ENCODE measurements around the gene THAP8. TPM values are rescaled to one million over a fixed set of nuclear protein-coding genes. Genes with fewer than 3 reads are reported as not detected.

THAP8 gene
- total RNA-seq, 1 donor from 2014 or later = 6.7 TPM

GRCh38 chr19:36006955-36007354 is 47.1 kb downstream of the THAP8 start:
- Histone ChIP-seq H3F3A (ENCODE audit: low read depth) (peaks cover 8% of the 10 kb centered on the region), H3K9me3 (ENCODE audit: low read depth) (no peaks in the 10 kb centered on the region), H3K27ac (no peak overlapping the region), H3K36me3 (no peaks in the 10 kb centered on the region), H3K4me1 (peaks cover 13% of the 10 kb centered on the region), H3K9ac (no peak overlapping the region), H2AFZ (replicated peaks) (no peak overlapping the region), H3K4me2 (no peak overlapping the region), H3K79me2 (ENCODE audit: low read depth) (no peaks in the 10 kb centered on the region), H4K20me1 (ENCODE audit: low read depth) (no peaks in the 10 kb centered on the region), H3K27me3 (no peaks in the 10 kb centered on the region), H3K4me3 (no peak overlapping the region)
- Mint-ChIP-seq H3K36me3 (no peaks in the 10 kb centered on the region), H3K27me3 (ENCODE audit: insufficient read depth, low read depth) (peaks cover 12% of the 10 kb centered on the region), H3K9me3 (peaks cover 4% of the 10 kb centered on the region), H3K4me1 (peaks cover 14% of the 10 kb centered on the region), H3K4me3 (no peak overlapping the region), H3K27ac (no peak overlapping the region)
- TF ChIP-seq EZH2phosphoT487 (IDR thresholded peaks at IDR 0.05) = no peak
- TF ChIP-seq EZH2 (IDR thresholded peaks at IDR 0.05) = no peak
- no peak for TF ChIP-seq CTCF (IDR thresholded peaks at IDR 0.05)
- DNase-seq (ENCODE audit: low spot score) = no peak

GRCh38 chr19:36003284-36003683 is 50.8 kb downstream of the THAP8 start:
- H3K4me1 ChIP-seq = peaks cover 5% of the 10 kb centered on the region
- no peak overlapping the region for H2AFZ ChIP-seq (replicated peaks)
- no peak overlapping the region for H3K4me3 Mint-ChIP-seq
- TF ChIP-seq EZH2phosphoT487 (IDR thresholded peaks at IDR 0.05) (no peak), EZH2 (IDR thresholded peaks at IDR 0.05) (no peak), CTCF (IDR thresholded peaks at IDR 0.05) (no peak)
- no peak for DNase-seq (ENCODE audit: low spot score)
- no peak overlapping the region for H3K27ac ChIP-seq
- no peaks in the 10 kb centered on the region for H3K27me3 ChIP-seq
- H3K9me3 ChIP-seq (ENCODE audit: low read depth) = no peaks in the 10 kb centered on the region
- no peak overlapping the region for H3K27ac Mint-ChIP-seq
- H3K9me3 Mint-ChIP-seq = no peaks in the 10 kb centered on the region
- no peak overlapping the region for H3K4me2 ChIP-seq
- no peak overlapping the region for H3K9ac ChIP-seq
- no peak overlapping the region for H3K4me3 ChIP-seq
- no peaks in the 10 kb centered on the region for H3F3A ChIP-seq (ENCODE audit: low read depth)
- no peaks in the 10 kb centered on the region for H3K79me2 ChIP-seq (ENCODE audit: low read depth)
- H4K20me1 ChIP-seq (ENCODE audit: low read depth) = no peaks in the 10 kb centered on the region
- no peaks in the 10 kb centered on the region for H3K4me1 Mint-ChIP-seq
- H3K36me3 Mint-ChIP-seq = peaks cover 2% of the 10 kb centered on the region
- H3K27me3 Mint-ChIP-seq (ENCODE audit: insufficient read depth, low read depth) = peaks cover 3% of the 10 kb centered on the region
- H3K36me3 ChIP-seq = no peaks in the 10 kb centered on the region

- Histone ChIP-seq H3K4me3 (no peak overlapping the region), H3K79me2 (ENCODE audit: low read depth) (peaks cover 2% of the 10 kb centered on the region), H4K20me1 (ENCODE audit: low read depth) (peaks cover 3% of the 10 kb centered on the region), H3F3A (ENCODE audit: low read depth) (no peaks in the 10 kb centered on the region), H3K36me3 (no peaks in the 10 kb centered on the region), H3K4me2 (no peak overlapping the region), H3K4me1 (no peaks in the 10 kb centered on the region), H2AFZ (replicated peaks) (no peak overlapping the region), H3K27ac (no peak overlapping the region), H3K27me3 (no peaks in the 10 kb centered on the region), H3K9ac (no peak overlapping the region), H3K9me3 (ENCODE audit: low read depth) (no peaks in the 10 kb centered on the region)
- Mint-ChIP-seq H3K9me3 (no peaks in the 10 kb centered on the region), H3K27ac (no peak overlapping the region), H3K36me3 (peaks cover 5% of the 10 kb centered on the region), H3K4me1 (peaks cover 8% of the 10 kb centered on the region), H3K27me3 (ENCODE audit: insufficient read depth, low read depth) (no peaks in the 10 kb centered on the region), H3K4me3 (no peak overlapping the region)
- no peak for DNase-seq (ENCODE audit: low spot score)
- TF ChIP-seq CTCF (IDR thresholded peaks at IDR 0.05) = no peak
- TF ChIP-seq EZH2 (IDR thresholded peaks at IDR 0.05) = no peak
- TF ChIP-seq EZH2phosphoT487 (IDR thresholded peaks at IDR 0.05) = no peak
Observed at GRCh38 chr19:36001605-36002004, 52.5 kb downstream of the THAP8 start.

Measured in neural progenitor cell (in vitro differentiated cells).